ENCODE results near the gene LRCH1.

The LRCH1 gene

DNA sequence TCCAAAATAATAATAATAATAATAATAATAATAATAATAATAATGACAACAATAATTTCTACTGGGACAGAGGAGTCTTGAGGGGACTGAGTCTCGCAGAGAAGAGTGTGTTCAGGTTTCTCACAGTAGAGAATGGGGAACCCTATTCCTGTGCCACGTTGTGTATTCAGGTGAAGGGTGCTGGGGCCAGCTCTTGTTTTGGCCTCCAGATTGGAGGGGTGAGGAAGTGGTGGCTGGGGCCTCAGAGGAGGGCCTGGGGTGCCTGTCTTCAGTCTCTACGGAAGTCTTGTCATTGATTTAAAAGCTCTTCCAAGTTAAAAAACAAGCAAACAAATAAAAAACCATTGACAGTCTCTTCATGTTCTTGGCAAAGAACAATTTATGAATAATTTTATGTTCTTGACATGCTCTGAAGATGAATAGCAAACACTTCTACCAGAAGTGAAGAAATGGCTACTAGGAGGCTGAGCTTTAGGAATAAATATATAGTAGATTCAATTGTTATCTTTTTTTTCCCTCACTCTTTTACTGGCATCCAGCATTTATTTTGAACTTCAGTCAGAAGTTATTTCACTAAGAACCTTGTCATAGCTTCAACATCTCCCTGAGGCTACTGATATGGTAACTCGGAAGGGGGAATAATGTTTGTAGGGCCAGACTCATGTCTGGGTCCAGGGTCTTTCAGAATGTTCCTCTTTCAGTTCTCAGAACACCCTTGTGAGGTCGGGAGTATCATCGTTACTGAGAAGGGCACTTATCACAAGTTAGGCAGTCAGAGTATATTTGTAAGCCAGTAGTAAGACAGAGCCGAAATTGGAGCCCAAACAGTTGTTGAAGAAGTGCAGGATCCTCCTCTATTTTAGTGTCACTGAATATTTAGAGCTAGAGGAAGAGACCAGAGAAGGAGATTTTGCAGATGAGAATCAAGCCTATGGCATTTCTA lies 13.1 kb downstream of the LRCH1 start:
- no peak for FAIRE-seq

DNA sequence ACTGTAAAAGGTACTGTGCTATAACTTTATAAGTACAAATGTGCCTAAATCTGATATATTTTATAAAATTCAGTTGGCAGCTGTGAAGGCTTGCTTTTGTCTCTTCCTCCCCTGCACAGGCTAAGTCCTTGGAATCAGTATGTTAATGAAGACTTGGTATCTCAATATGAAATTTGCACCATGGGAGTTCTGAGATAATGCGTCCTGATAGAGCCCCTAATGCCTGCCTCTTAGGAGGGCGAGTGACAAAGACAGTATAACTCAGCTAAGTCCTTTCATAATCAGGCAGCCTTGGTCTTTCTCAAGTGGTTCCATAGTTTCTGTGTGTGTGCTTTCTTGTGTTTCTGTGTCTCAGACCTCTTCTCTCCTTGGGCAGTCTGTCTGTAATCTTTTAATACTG lies 14.7 kb downstream of the LRCH1 start:
- no peak for FAIRE-seq

DNA sequence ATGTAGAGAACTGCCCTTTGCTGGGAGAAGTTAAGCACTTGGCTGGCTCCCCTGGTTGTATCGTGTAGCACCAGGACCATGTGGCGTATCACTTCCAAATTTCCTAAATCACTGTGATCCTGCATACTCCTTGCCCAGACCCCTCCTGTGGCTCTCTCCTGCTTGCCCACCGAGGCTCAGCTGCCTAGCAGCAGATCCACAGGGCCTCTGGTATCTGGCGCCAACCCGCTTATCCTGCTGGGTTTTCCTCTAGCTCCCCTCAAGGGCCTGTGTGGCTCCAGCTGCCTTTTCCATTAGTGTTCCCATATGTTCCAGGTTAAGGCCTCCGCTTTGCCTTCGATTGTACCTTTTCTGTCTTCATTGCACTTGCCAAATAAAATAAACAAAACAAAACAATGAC lies 16.5 kb downstream of the LRCH1 start:
- no peak for FAIRE-seq

DNA sequence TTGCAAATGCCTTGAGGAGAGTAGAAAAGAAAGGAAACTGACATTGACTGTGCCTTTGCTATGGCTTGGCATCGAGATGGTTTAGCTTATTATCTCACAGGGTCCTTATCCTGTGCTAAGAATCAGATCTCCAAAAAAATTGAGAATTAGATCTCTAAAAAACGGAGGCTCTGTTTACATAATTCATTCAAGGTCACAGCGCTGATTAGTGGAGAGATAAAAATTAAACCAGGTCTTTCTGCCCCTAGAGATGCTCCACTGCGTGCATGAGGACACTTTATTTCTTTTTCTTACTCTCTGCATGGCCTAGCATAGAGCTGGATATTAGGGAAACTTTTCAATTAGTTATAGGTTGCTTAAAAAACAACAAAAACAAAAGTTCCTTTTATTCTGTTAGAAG lies 17.3 kb downstream of the LRCH1 start:
- no peak for FAIRE-seq

DNA sequence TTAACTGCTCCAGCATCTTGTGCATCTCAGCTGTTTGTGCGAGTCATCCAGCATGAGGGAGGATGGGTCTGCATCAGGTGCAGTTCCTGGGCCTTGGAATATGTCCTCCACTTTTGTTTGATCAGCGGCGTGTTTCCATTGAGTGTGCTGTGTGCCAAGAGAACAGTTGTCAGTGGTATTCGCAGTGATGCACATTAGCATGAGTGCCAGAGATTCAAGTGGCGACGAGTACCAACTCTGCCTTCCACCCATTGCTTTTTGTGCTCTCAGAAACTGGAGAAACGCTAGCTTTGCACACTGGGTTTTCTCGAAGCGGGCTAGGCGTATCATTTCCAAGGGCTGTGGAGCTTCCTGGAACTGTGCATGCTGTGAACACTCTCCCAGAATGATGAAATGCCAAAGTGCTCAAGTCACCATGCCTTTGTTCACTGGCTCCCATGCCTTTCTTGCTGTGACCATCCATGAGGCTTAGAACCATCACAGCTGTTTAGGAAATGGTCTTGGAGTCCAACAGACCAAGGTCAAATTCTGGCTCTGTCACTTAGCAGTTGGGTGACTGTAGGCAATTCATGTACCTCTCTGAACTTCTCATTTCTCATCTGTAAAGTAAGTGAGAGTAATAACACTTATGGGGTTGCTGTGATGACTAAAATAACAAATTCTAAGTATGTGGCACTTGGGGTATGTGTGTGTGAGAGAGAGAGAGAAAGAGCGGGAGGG lies 18.4 kb downstream of the LRCH1 start:
- no peak for FAIRE-seq

DNA sequence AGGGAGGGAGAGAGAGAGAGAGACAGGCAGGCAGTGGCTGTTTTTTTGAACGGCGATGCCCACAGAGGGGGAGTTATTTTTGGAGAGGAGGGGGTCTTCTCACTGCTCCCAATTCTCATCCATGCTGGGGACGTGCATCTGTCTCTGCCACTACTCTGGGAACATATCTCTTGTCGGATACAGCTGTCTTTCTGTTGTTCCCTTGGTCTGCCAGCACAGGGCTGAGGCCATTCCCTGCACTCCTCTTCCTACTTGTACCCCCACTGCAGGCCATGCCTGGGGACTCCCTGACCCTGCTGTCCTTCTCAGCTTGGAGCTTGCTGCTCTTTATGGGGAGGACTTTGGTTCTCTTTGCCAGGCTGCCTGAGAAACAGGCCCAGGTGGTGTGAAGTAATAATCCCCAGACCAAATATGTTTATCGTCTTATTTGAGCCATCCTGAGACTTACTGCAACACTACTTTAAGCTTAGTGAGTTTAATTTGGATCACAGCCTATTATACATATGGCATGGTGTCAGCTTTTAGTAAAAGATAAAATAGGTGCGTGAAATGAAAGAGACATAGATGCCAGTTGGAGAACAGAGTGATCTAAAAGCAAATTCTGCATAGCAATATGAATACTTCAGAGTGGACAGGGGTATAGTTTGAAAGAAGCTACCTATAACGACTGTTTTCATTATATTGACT lies 19.1 kb downstream of the LRCH1 start:
- FAIRE-seq: no peak

DNA sequence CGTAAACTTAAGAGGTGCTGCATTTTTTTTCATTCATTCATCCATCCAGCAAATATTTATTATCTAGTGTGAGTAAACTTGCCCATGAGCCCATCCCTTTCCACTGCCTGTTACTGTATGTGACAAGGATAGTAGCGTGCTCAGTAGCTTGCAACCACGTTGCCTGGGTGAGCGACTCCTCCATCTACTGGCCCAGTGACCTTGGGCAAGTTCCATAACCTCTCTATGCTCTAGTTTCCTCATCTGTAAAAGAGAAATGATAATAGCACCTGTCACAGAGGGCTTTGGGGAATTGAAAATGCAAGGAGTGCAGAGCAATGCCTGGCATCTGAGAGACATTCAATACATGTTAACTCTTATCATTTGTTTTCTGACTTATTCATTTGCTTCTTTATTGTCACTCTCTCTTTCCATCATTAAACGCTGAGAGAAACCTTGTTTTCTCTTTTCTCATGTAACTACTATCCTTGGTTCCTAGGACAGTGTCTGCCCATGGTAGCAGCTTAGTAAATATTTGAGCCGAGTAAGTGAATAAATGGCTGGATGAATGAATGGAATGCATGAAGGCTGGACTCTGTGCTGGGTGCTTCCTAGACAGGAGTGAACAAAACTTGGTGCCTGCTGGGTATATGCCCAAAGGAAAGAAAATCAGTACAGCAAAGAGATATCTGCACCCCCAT lies 19.9 kb downstream of the LRCH1 start:
- FAIRE-seq: no peak

DNA sequence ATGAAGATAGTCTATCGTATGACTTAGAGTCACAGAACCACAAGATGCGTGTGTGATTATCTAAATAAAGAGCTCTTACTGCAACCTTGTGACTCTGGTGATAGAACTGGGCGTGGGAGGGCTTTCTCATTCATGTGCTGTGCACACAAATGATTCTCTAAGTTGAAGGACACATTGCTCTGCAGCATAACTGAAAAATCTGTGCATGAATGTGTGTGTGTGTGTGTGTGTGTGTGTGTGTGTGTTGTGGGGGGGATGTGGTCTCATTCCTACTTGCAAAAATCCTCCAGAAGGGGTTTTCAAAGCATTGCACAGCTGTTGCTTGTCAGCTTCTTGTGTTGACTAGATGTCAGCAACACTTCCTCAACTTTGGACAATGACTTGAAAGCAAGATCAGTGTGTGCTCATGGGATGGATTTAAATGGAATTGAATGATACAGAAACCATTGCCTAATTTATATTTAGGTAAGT lies 22.4 kb downstream of the LRCH1 start:
- FAIRE-seq: no peak

DNA sequence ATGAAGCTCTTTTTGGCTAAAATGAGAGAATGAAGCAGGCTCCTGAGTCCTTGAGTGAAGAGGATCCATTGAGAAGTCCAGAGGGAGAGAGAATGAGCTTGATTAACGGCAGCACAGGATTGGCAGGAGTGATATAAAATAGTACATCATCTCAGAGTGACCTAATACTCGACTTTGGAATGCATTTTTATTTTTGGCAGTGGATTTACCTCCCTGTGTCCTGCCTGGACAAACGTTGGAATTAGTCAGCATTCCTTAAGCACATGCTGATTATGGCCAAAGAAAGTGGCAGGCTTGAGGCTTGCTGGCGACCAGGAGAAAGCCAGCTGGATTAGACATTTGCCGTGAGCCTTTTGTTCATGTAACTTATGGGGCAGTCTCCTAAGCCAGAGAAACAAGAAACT lies 22.9 kb downstream of the LRCH1 start:
- FAIRE-seq: no peak

DNA sequence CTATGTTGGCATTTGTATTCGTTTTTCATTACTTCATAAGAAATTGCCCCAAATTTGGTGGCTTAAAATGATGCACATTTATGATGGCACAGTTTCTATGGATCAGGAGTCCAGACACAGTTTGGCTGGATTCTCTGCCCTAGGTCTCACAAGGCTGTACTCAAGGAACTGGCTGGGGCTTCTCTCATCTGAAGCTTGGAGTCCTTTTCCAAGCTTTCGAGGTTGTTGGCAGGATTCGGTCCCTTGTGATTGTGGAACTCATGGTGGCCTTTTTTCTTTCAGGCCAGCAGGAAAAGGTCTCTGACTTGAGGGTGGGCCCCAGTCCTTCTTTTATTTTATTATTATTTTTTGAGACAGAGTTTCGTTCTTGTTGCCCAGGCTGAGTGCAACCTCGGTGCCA lies 23.8 kb downstream of the LRCH1 start:
- FAIRE-seq: no peak

DNA sequence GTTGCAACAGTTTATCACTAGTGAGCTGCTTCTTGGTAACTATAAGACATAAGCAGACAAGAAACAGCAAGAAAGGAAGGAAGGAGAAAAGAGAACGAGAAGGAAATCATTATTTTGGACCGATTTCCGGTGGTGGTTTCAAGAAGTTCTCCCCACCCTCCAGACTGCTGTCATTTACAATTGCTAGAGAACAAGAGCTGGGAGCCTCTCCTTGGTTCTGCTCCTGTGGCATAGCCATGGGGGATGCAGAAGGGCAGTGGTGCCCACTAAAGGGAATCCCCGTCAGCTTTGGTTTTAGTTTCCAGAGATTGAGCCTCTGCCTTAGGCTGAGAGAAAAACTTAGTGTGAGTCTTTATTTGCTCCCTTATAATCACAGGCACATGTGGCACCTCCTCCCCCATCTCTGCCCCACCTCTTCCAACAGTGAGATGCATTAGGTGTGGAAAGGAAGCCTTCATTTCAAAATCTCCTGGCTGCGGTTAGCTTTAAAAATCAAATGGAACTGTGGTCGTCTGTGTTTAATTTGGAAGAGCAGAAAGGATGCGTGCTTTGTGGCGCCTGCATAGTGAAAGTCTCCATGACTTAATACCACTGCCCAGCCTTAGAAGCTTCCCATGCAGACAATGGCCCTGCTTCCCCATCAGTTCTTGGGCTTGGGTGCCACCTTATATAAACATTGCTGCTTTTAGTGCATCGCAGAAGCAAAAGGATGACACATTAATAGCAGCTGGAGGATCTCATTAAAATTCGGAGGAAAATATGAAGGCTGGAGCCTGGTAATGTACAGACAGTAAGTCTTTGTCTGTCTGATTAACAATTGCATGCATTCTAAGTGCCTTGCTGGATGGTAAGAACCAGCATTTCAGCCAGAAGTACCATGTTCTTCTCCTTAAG lies 25.0 kb downstream of the LRCH1 start:
- FAIRE-seq: no peak

DNA sequence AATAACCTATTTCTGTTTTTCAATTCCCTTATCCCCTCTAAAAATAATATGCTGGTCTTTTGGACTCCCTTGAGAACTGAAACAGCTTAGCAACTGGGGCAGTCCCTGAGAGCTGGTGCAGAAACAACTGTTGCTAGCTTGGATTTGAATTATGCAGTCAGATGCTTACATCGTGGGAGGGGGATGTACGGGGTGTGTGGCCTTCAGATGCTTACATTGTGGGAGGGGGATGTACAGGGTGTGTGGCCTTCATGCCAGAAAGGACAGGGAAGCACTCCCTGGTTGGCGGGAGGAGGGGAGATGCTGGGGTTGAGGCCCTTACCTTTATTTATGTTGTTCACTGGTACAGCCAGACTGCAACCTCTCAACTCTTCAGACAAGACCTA lies 25.6 kb downstream of the LRCH1 start:
- no peak for FAIRE-seq

DNA sequence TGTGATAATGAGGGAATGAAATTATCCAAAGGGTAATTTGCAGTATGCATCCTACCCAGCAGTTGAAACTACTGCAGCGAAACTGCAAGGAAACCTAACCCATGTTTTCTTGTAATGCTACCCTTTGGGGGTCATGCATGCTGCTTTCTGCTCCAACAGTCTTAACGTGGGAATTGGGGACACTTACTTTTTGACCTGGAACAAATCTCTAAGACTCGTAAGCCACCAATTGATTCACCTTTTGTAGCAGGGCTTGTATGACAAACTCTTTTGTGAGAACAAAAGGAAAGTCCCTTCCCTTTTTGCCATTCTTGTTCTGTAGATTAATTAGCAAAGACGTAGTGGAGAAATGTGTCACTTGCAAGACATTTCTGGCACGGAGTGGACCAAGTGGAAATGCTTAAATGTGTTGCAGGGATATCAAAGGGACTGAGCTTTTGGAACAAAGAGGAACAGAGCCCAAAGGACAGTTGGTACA lies 27.4 kb downstream of the LRCH1 start:
- FAIRE-seq: no peak

DNA sequence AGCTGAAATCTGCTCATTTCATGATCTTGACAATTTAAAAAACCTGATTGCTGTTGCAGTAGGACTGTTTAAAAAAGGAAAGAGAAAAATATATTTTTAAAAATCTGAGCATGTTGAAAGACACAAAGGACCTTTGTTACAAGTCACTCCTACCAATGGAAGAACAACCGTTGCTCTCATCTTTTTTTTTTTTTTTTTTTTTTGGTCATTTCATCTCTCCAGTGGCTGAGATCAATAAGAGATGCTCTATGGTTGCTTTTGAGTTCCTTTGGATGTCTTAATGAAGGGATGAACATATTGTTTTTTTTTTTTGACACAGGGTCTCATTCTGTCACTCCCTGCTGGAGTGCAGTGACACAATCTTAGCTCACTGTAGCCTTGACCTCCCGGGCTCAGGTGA lies 29.2 kb downstream of the LRCH1 start:
- no peak for FAIRE-seq

DNA sequence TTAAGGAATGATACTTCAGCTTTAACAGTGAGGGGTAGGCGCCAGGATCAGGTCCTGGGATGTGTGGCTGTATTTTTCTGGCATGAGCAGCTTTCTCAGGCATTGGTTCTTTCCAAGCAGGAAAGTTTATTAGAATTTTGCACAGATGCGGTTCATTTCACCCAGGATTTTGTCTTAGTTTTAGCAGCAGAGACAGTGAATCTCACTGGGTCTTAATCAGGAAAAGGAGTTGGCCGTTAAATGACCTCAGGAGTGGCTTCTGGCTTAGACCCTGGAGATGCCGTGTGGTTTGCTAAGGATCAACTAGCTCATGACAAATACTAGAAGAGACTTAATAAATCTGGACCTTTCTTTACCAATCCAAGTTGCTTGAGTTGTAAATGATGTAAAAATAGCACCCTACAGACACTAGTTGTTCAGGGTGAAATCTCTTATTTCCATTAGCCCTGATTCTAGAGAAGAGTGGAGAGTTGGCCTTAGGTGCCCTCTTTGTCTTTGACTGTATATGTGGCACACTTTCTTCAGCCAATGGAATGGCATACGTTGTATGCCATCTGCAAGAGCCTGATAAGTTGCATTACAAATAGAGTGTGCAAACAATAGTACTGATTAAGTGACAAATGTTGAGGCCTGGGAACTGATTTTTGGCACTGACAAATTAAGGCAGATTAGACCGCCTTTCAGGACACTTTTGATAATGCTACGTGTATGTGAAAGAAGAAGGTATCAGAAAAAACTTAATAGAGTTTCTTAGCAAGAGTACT lies 34.0 kb downstream of the LRCH1 start:
- FAIRE-seq: no peak

DNA sequence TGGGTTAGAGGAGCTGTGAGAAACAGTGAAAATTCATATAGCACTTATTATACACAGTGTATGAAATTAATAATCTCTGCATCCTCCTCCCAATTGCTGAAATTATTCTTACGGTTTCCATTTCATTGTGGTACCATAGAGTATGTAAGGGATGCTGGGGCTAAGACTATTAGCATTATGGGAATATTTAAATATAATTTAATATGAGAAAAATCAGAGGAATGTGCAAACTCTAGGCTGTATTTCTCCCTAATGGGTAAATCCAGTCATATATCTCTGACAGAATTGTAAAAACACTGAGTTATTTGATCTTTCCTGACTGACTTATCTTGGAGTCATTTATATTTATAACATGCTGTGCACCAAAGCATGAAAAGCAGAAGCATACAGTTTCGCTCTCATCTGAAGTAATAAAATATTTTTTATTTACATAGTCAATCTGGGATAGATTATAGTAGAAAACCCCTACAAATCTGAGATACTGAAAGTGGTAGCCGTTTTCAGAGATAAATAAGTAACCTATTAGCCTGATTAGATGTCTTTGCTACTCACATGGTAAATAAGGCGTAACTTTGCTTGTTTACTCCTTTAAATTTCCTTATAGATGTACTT lies 34.9 kb downstream of the LRCH1 start:
- no peak for FAIRE-seq

DNA sequence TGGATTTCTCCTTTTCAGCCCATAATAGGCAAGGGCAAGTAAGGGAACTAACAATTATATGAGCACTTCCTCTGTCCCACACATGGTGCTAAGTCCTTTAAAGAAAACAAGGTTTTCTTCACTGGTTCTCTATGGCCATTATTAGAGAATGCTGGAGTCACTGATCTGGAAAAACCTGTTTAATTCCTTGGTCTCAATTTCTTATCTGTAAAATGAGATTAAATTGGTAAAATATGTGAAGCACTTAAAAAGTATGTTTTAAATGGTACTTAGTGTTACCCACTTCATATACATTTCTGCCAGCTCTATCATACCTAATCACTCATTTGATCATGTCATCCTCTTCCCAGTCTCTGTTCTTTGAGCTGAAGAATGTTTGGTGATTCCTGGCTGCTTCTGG lies 39.4 kb downstream of the LRCH1 start:
- no peak for FAIRE-seq

DNA sequence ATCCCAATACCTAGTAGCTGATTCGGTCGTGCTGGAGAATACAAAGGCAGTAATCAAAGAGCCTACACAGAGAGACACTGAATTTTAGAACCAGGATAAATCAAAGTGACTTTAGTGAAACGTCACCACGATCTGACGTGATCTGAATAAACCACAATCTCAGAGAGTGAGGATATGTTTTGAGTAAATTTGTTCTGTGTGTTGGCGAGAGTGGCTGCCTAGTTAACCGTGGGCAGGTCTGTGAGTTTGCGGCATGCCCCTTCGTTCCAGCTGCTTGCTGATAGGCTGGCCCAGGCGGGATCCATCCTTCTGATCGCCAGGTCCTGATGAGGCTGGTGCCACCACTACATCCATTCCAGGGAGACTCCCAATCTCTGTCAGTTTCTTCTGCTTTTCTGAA lies 40.4 kb downstream of the LRCH1 start:
- no peak for FAIRE-seq

DNA sequence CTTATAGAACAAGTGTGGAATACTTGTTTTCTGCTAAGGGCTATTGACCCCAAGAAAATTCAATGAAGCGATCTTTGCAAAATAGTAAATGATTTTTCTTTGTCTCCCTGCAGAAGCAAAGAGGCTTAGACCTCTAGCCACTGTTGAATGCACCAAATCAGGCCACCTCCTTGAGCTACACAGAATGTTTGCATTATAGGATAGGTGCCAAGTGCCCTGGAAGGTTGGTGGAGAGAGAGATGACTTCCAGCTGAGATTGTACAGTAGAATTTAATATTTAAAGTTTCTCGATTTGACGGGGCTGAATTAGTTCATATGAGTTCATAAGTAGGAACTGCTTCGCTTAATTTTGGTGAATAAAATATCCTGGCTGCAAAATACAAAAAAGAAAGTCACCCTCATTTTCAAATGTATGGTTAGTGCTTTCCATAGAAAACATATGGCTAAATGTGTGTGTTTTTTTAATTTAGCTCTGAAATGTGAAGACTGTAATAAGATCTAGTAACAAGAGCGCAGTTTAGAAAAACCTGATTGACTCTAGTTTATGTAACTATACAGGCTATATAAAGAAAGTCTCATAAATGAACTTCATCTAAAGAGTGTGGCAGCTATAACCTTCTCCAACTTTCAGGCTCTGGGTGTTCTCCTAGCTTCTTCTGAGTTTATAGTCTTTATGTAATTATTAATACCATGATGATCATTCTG lies 41.6 kb downstream of the LRCH1 start:
- FAIRE-seq: no peak
